ENCODE results near the gene ABCC2.

GRCh38 chr10:99781734-99782429 lies 558 bp upstream of the ABCC2 start:
- TF ChIP-seq YY1 (IDR thresholded peaks at IDR 0.05; ENCODE audit: insufficient read depth, insufficient read length) (no peak), ZNF274 (IDR thresholded peaks at IDR 0.05; ENCODE audit: low read depth, low read length) (no peak)

Measured in NT2/D1 (cell line).